Cardiac fibroblast (primary cell): ENCODE results near the gene MAD1L1.

Experiments used
- DNase-seq, 2 donors: peaks; one replicate each; pipeline versions ENCODE4 v3.0.0 to v3.0.0-alpha.2; 2010; ENCODE audit warnings: low read depth in 2 of 2
- H3K4me3 ChIP-seq, 2 donors: replicated peaks in 1 of 2; 1 replicate in 1 of 2; 2 replicates in 1 of 2; pipeline ENCODE4 v1.5.1; 2011; ENCODE audit warnings: low read depth in 2 of 2, low read length in 2 of 2, mild to moderate bottlenecking in 2 of 2, moderate library complexity in 1 of 2
- TF ChIP-seq, protein P1 (sequence below): IDR thresholded peaks from one replicate; pipeline ENCODE4 v1.5.1; 2011; ENCODE audit warnings: low read depth, mild to moderate bottlenecking, low read length, inconsistent platforms

MAD1L1 gene

DNA sequence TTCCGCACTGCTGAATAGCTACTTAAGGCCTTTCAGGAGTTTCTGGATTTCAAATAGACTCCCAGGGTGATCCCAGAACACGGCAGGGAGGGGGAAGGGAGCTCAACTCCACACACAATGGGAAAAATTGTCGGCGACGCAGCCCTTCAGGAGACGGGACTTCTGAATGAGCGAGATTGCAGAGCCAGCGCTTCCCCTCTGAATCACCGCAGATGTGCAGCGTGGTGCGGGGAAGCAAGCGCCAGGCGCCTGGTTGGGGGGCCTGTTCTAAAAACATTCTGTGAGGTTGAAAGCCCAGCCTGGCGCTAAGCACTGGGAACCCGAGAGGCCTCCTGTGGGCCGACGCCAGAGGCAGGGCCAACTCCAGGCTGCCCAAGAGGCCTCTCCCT, 163.3 kb downstream of the MAD1L1 start:
- DNase-seq = no peak
- no peak overlapping the region for H3K4me3 ChIP-seq
- TF ChIP-seq, protein P1, sequence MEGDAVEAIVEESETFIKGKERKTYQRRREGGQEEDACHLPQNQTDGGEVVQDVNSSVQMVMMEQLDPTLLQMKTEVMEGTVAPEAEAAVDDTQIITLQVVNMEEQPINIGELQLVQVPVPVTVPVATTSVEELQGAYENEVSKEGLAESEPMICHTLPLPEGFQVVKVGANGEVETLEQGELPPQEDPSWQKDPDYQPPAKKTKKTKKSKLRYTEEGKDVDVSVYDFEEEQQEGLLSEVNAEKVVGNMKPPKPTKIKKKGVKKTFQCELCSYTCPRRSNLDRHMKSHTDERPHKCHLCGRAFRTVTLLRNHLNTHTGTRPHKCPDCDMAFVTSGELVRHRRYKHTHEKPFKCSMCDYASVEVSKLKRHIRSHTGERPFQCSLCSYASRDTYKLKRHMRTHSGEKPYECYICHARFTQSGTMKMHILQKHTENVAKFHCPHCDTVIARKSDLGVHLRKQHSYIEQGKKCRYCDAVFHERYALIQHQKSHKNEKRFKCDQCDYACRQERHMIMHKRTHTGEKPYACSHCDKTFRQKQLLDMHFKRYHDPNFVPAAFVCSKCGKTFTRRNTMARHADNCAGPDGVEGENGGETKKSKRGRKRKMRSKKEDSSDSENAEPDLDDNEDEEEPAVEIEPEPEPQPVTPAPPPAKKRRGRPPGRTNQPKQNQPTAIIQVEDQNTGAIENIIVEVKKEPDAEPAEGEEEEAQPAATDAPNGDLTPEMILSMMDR = no peak

DNA sequence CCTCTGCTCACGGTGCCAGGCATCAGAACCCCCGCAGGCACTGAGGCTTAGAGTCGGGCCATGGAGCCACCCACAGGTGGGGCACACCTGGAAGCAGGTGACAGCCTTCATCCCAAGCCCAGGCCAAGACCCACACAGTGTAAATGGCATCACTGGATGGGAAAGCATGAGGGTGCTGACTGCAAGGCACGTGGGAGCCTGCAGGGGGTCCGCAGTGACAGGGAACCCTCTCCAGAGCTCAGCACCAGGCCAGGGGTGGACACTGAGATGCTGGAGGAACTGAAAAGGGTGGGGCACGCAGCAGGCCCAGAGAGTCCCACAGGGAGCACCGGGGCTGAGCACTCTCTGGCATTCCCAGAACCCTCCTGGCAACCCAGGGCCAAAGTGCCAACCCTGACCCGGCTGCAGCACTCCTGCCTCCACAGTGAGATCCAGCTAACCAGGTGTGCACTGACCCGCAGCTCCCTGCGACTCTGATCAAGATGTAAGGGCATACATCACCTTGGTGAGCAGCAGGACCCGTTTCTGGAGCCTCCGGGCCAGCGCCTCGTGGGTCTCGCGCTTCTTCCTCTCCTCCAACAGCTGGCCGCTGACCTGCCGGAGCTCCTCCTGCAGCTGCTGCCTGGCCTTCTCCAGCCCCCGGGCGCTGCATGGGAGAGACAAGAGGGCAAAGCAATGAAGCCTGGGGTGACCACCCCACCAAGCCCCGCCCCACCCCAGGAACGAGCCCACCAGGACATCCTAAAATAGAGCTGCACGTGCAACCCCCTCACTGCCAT, 163.9 kb downstream of the MAD1L1 start:
- TF ChIP-seq, protein P1 = no peak
- no peak overlapping the region for H3K4me3 ChIP-seq
- no peak for DNase-seq

DNA sequence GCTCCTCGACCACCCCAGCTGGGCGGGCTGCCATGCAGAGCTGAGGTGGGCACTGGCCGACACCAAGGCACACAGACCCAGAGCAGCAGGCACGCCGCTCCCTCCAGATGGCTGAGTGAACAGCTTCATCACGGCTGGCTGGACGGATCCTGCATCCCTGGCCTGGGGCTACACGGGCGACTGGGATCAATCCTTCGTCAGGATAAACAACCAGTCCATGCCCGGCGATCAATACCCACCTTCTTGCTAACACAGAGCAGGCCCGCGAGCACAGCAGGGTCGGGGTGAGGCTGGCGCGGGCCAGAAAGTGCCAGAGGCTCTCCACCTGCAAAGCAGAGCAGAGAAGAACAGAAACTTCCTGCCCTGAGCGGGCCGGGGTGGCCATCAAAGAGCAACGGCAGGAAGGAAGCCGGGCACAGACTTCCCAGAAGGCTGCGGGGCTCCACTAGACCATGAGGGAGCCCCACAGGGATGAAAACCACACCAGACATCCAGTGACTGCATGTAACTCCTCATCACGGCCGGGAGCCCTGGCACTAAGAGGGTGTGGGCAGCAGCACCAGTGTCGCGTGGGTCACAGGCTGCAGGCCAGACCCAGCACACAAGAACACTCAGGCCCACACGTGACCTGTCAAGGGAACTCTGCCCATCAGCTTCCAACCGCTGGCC, 166.4 kb downstream of the MAD1L1 start:
- no peak overlapping the region for H3K4me3 ChIP-seq
- no peak for DNase-seq
- TF ChIP-seq, protein P1 = no peak

DNA sequence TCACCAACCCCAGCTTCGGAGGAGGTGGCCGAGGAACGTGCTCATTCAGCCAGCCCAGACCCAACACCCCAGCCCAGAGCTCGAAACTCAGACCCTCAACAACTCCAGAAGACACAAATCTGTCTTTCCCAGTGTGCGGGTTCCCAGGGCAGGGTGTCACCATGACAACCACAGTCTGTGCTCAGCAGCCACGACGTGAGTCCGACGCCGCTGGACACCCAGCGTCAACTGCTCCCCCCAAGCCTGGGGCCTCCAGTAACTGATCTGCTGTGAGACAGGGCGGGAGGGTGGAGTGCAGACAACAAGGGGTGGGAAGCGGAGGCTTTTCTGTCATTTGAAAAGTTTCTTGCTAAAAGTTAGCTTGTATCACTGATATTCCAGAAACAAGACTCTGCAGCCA, 167.2 kb downstream of the MAD1L1 start:
- TF ChIP-seq, protein P1 = no peak
- no peak for DNase-seq
- H3K4me3 ChIP-seq = no peak overlapping the region

DNA sequence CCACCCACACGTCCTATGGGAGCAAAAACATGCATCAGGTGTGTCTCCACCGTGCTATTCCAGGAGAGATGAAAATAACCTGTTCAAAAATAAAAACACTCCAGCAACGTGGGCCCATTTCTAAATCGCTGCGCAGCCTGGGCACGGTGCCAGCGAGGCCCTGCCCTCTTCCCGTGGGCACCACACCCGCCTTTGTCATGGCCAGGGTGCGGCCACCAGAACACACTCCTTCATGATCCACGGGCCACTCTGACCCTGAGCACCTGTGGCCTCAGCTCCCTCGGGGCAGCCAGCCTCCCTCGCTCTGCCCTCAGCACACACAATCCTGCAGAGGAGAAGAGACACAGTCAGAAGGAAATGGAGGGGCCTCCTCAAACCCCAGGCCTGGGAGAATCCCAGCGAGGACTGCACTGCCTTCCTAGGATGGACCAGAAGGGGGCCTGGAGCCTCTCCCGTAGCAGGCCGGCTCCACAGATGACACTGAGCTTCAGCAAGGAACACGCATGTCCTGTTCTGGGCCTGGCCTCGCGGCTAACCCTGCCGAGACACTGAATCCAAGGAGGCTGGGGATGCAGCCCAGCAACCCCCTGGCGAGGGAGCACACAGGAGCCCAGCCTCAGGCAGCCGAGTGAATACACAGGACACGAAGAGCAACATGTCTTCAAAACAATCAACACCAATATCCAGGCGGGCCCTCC, 169.0 kb downstream of the MAD1L1 start:
- peak in 1 of 2 donors; percentile 39 for DNase-seq

DNA sequence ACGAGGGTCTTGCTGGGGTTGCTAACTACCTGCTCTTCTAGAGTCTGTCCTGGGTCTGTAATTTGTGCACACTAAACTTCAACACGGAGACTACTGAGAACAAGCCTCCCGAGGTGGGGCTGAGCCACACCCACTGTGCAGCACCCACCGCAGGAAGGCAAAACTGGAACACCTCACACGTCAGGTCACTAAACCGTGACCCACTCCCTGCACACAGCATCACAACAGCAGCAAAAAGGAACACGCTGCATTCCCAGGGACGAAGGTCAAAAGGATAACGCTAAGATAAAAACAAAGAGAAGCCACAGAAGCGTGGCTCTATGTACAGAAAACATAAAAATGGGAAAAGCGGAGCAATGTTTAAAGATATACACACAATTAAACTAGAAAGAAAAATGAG, 170.1 kb downstream of the MAD1L1 start:
- H3K4me3 ChIP-seq = no peak overlapping the region
- TF ChIP-seq, protein P1 = no peak
- DNase-seq = no peak

More for the DNA sequence above, 169.0 kb downstream of the MAD1L1 start:
- TF ChIP-seq, protein P1 = no peak
- H3K4me3 ChIP-seq = no peak overlapping the region
